WI38 (cell line): ENCODE data around the gene PARP12.

Experiments used
- H3K4me3 ChIP-seq: 2 replicates; pipeline ENCODE4 v1.5.1; 2011; ENCODE audit warnings: low read depth, mild to moderate bottlenecking, control low read depth, low read length
- CTCF ChIP-seq: IDR thresholded peaks from 2 replicates; pipeline ENCODE4 v1.5.1; 2012; ENCODE audit warnings: low read depth, mild to moderate bottlenecking, control low read depth, low read length

Gene PARP12

GRCh38 chr7:140059273-140060242 lies 3.2 kb downstream of the PARP12 start:
- no peak for TF ChIP-seq CTCF
- no peak overlapping the region for H3K4me3 ChIP-seq

GRCh38 chr7:140058517-140058916 lies 4.2 kb downstream of the PARP12 start:
- no peak for TF ChIP-seq CTCF
- no peak overlapping the region for H3K4me3 ChIP-seq

- no peak overlapping the region for H3K4me3 ChIP-seq
- TF ChIP-seq CTCF, result no peak
These were observed 5.6 kb downstream of the PARP12 start for GRCh38 chr7:140057143-140057535.

- TF ChIP-seq CTCF, result no peak
- no peak overlapping the region for H3K4me3 ChIP-seq
These were observed 6.2 kb downstream of the PARP12 start for GRCh38 chr7:140056431-140057142.

GRCh38 chr7:140055833-140056232 lies 6.9 kb downstream of the PARP12 start:
- no peak for TF ChIP-seq CTCF

GRCh38 chr7:140054751-140055150 lies 8.0 kb downstream of the PARP12 start:
- TF ChIP-seq CTCF, result no peak
- no peak overlapping the region for H3K4me3 ChIP-seq

More at GRCh38 chr7:140055833-140056232, 6.9 kb downstream of the PARP12 start:
- no peak overlapping the region for H3K4me3 ChIP-seq
